K562 (cell line): Measurements from ENCODE around the gene CPLANE2. TPM values are rescaled to one million over a fixed set of nuclear protein-coding genes. Genes with fewer than 3 reads are reported as not detected.

ENCODE experiments used
- ASH1L ChIP-seq: fragments of 450-650 bp; IDR thresholded peaks from 2 replicates; pipeline ENCODE4 v1.6.1; 2018; ENCODE audit warnings: borderline replicate concordance, mild to moderate bottlenecking, low read depth; ENCODE audit not compliant: partially characterized antibody
- ATF4 ChIP-seq: fragments of 450-650 bp; formaldehyde crosslinking; IDR thresholded peaks from 2 replicates; pipeline ENCODE4 v1.4.0; 2022; ENCODE audit warnings: mild to moderate bottlenecking, moderate library complexity
- CC2D1A ChIP-seq: fragments of 450-650 bp; IDR thresholded peaks from 2 replicates; pipeline ENCODE4 v1.6.1; 2017; ENCODE audit warnings: mild to moderate bottlenecking
- FOXK1 ChIP-seq: sonication (generic); formaldehyde crosslinking; IDR thresholded peaks from 2 replicates; pipeline ENCODE4 v1.8.0; 2022; ENCODE audit warnings: missing genetic modification reagents, mild to moderate bottlenecking, borderline replicate concordance
- HES1 ChIP-seq: fragments of 450-650 bp; IDR thresholded peaks from 2 replicates; pipeline ENCODE4 v1.6.1; 2016; ENCODE audit warnings: low read depth, mild to moderate bottlenecking, moderate library complexity
- HIVEP1 ChIP-seq: fragments of 250-450 bp; sonication (Bioruptor Pico); IDR thresholded peaks from 2 replicates; pipeline ENCODE4 v1.4.0; 2020; ENCODE audit warnings: mild to moderate bottlenecking
- MIER1 ChIP-seq: fragments of 450-650 bp; IDR thresholded peaks from 2 replicates; pipeline ENCODE4 v1.6.1; 2016; ENCODE audit warnings: antibody characterized with exemption, mild to moderate bottlenecking, low read depth
- NONO ChIP-seq, 2 experiments: fragments of 200-400 bp in 1 of 2; fragments of 450-650 bp in 1 of 2; formaldehyde crosslinking in 1 of 2; IDR thresholded peaks; 2 replicates each; pipeline ENCODE4 v1.6.1; 2017; ENCODE audit warnings: low read depth in 2 of 2, mild to moderate bottlenecking in 2 of 2, moderate library complexity in 2 of 2, low read length in 1 of 2
- NR2C2 ChIP-seq, 2 experiments: fragments of 200-800 bp in 1 of 2; sonication (Bioruptor generic) in 1 of 2; sonication (generic) in 1 of 2; formaldehyde crosslinking in 1 of 2; IDR thresholded peaks; 2 replicates each; pipeline versions ENCODE4 v1.6.1 to v1.8.0; 2016 to 2022; ENCODE audit warnings: mild to moderate bottlenecking in 1 of 2, missing compliant biosample characterization in 1 of 2, missing genetic modification characterization in 1 of 2, missing genetic modification reagents in 1 of 2
- POLR2A ChIP-seq: fragments of 450-650 bp; conservative IDR thresholded peaks from 2 replicates; pipeline ENCODE4 v1.6.1; 2016
- SIRT6 ChIP-seq: IDR thresholded peaks from one replicate; pipeline ENCODE4 v1.6.1; 2012; ENCODE audit warnings: low read depth, mild to moderate bottlenecking, control low read depth, inconsistent platforms, low read length, moderate library complexity
- SMARCB1 ChIP-seq: IDR thresholded peaks from 2 replicates; pipeline ENCODE4 v1.6.1; 2011; ENCODE audit warnings: improper control_type of control experiment, low read depth; ENCODE audit not compliant: insufficient read length
- TRIM28 ChIP-seq: fragments of 450-650 bp; IDR thresholded peaks from 2 replicates; pipeline ENCODE4 v1.6.1; 2017
- XRCC5 ChIP-seq: fragments of 200-400 bp; formaldehyde crosslinking; IDR thresholded peaks from 2 replicates; pipeline ENCODE4 v1.6.1; 2017; ENCODE audit warnings: low read depth, mild to moderate bottlenecking, low read length
- ZBTB33 ChIP-seq: sonication (generic); formaldehyde crosslinking; IDR thresholded peaks from 2 replicates; pipeline ENCODE4 v1.8.1; 2023; ENCODE audit warnings: mild to moderate bottlenecking, missing genetic modification reagents
- ZKSCAN8 ChIP-seq: fragments of 200-800 bp; sonication (Bioruptor generic); IDR thresholded peaks from 2 replicates; pipeline ENCODE4 v1.6.1; 2016; ENCODE audit warnings: missing genetic modification characterization, missing compliant biosample characterization
- ZNF280B ChIP-seq: fragments of 250-450 bp; sonication (Bioruptor Pico); IDR thresholded peaks from 2 replicates; pipeline ENCODE4 v1.5.1; 2021; ENCODE audit warnings: mild to moderate bottlenecking
- ZNF584 ChIP-seq: fragments of 200-800 bp; sonication (Bioruptor generic); IDR thresholded peaks from 2 replicates; pipeline ENCODE4 v1.6.1; 2016; ENCODE audit warnings: low read depth, mild to moderate bottlenecking, missing genetic modification characterization, missing compliant biosample characterization
- polyA plus RNA-seq, 8 experiments: library from polyadenylated mRNA; depleted of rRNA in 4 of 8; stranded (reverse) in 5 of 8; unstranded in 3 of 8; fragments of >200 nt; fragmentation: Nextera tagmentation in 2 of 8; fragmentation: Illumina TruSeq in 1 of 8; extraction: Ambion mirVana in 2 of 8; extraction: Trizol in 1 of 8; gene quantifications; 2 replicates each; pipeline versions ENCODE4 v1.2.1 to v1.2.3, GENCODE V29; 2011 to 2014; ENCODE audit warnings: inconsistent platforms in 1 of 8, missing spikeins in 1 of 8
- total RNA-seq, 7 experiments: library from RNA; depleted of rRNA in 6 of 7; stranded (reverse); fragments of >200 nt in 6 of 7; fragmentation: Illumina TruSeq in 2 of 7; extraction: Trizol in 2 of 7; gene quantifications; 2 replicates each; pipeline versions ENCODE4 v1.2.1 to v1.2.3, GENCODE V29; 2011 to 2021; ENCODE audit warnings: low replicate concordance in 1 of 7
- TF ChIP-seq, protein P1 (sequence below): IDR thresholded peaks from 2 replicates; pipeline ENCODE4 v1.6.1; 2011; ENCODE audit warnings: borderline replicate concordance, low read depth, mild to moderate bottlenecking, moderate library complexity, low read length; ENCODE audit not compliant: insufficient read depth, poor library complexity, severe bottlenecking

CPLANE2 gene
- total and polyA plus RNA-seq, 9 of the 15 experiments (the other 6 are each of a cell fraction or from before 2014, with no cell fraction given): 0.17 to 20.9 (median 8.1) TPM

DNA sequence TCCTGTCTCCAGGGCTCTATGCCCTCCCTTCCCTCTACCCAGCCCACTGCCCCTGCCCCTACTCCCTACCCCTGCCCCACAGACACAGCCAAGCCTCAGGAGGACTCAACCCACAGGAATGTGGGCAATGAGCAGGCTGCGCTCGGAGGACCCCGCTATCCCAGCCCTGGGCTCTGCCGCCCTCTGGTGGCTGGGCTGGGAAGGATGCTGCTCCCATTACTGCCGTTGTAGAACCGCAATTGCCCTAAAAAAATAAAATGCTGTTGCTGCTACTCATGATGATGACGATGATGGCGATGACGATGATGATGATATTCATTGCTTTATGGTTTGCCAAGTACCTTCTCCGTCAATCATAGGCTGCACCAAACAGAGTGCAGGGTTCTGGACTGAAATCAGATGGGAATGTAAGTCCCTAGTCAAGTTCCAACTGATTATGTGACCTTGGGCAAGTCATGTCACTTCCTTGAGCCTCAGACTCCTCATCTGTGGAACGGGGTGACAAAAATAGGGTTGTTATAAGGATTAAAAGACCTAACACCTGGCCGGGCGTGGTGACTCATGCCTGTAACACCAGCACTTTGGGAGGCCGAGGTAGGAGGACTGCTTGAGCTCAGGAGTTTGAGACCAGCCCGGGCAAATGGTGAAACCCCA lies 49.1 kb downstream of the CPLANE2 start (continued):
- TF ChIP-seq NONO (IDR thresholded peaks at IDR 0.05; ENCODE audit: low read depth in 2 of 2, low read length in 1 of 2): no peak
- TF ChIP-seq TRIM28: no peak
- TF ChIP-seq ZNF584: no peak
- TF ChIP-seq ZKSCAN8 (CRISPR knock-in tag): no peak
- no peak for TF ChIP-seq MIER1
- TF ChIP-seq ZBTB33 (CRISPR knock-in tag): no peak
- peak; percentile 82 for TF ChIP-seq XRCC5
- TF ChIP-seq, protein P1, sequence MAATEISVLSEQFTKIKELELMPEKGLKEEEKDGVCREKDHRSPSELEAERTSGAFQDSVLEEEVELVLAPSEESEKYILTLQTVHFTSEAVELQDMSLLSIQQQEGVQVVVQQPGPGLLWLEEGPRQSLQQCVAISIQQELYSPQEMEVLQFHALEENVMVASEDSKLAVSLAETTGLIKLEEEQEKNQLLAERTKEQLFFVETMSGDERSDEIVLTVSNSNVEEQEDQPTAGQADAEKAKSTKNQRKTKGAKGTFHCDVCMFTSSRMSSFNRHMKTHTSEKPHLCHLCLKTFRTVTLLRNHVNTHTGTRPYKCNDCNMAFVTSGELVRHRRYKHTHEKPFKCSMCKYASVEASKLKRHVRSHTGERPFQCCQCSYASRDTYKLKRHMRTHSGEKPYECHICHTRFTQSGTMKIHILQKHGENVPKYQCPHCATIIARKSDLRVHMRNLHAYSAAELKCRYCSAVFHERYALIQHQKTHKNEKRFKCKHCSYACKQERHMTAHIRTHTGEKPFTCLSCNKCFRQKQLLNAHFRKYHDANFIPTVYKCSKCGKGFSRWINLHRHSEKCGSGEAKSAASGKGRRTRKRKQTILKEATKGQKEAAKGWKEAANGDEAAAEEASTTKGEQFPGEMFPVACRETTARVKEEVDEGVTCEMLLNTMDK: peak; percentile 14
- no peak for TF ChIP-seq POLR2A
- no peak for TF ChIP-seq HES1
- TF ChIP-seq CC2D1A: peak; percentile 97
- no peak for TF ChIP-seq ASH1L
- no peak for TF ChIP-seq SMARCB1
- no peak for TF ChIP-seq ATF4
- no peak for TF ChIP-seq FOXK1 (CRISPR knock-in tag)
- TF ChIP-seq SIRT6: no peak
- no peak for TF ChIP-seq HIVEP1 (CRISPR knock-in tag)
- TF ChIP-seq ZNF280B (CRISPR knock-in tag): no peak
- no peak for TF ChIP-seq NR2C2 (CRISPR knock-in tag; IDR thresholded peaks at IDR 0.05)
- TF ChIP-seq NR2C2 (tag; IDR thresholded peaks at IDR 0.05): no peak
